BLaER1 (cell line): Measurements from ENCODE around the gene HOXA5.

Source experiments
- H3K27ac ChIP-seq: shearing (Covaris generic); formaldehyde crosslinking; 2 replicates; pipeline ENCODE4 v1.8.1; 2022
- H3K27me3 ChIP-seq: shearing (Covaris generic); formaldehyde crosslinking; 2 replicates; pipeline ENCODE4 v1.8.1; 2022
- H3K36me3 ChIP-seq: shearing (Covaris generic); formaldehyde crosslinking; 2 replicates; pipeline ENCODE4 v1.8.1; 2022
- H3K4me1 ChIP-seq: shearing (Covaris generic); formaldehyde crosslinking; 2 replicates; pipeline ENCODE4 v1.8.1; 2022
- H3K4me2 ChIP-seq: shearing (Covaris generic); formaldehyde crosslinking; 2 replicates; pipeline ENCODE4 v1.8.1; 2022
- H3K4me3 ChIP-seq: shearing (Covaris generic); formaldehyde crosslinking; 2 replicates; pipeline ENCODE4 v1.8.1; 2022
- H3K9ac ChIP-seq: shearing (Covaris generic); formaldehyde crosslinking; 2 replicates; pipeline ENCODE4 v1.8.1; 2022
- H3K9me3 ChIP-seq: shearing (Covaris generic); formaldehyde crosslinking; 2 replicates; pipeline ENCODE4 v1.8.1; 2022
- H4K20me1 ChIP-seq: shearing (Covaris generic); formaldehyde crosslinking; 2 replicates; pipeline ENCODE4 v1.8.1; 2022
- Cebpa-rat ChIP-seq: shearing (Covaris generic); IDR thresholded peaks from 2 replicates; pipeline ENCODE4 v1.8.1; 2022

HOXA5 gene

GRCh38 chr7:27182285-27182841 lies 38.9 kb upstream of the HOXA5 start:
- no peak overlapping the region for H3K4me2 ChIP-seq
- no peak overlapping the region for H3K4me3 ChIP-seq
- H3K36me3 ChIP-seq, result no peaks in the 10 kb centered on the region
- no peak overlapping the region for H3K27ac ChIP-seq
- H3K9ac ChIP-seq, result no peak overlapping the region
- peaks cover 13% of the 10 kb centered on the region; the same call in 1 of the 2 replicates for H3K9me3 ChIP-seq
- H3K4me1 ChIP-seq, result no peaks in the 10 kb centered on the region
- peaks cover 91% of the 10 kb centered on the region for H4K20me1 ChIP-seq
- no peak for TF ChIP-seq Cebpa-rat
- peaks cover 100% of the 10 kb centered on the region for H3K27me3 ChIP-seq

- H3K9ac ChIP-seq, result no peak overlapping the region
- H3K4me2 ChIP-seq, result no peak overlapping the region
- H3K27ac ChIP-seq, result no peak overlapping the region
- peaks cover 13% of the 10 kb centered on the region; the same call in 1 of the 2 replicates for H3K9me3 ChIP-seq
- no peaks in the 10 kb centered on the region for H3K4me1 ChIP-seq
- H3K27me3 ChIP-seq, result peaks cover 100% of the 10 kb centered on the region
- TF ChIP-seq Cebpa-rat, result no peak
- no peaks in the 10 kb centered on the region for H3K36me3 ChIP-seq
- H4K20me1 ChIP-seq, result peaks cover 91% of the 10 kb centered on the region
- no peak overlapping the region for H3K4me3 ChIP-seq
Measured at GRCh38 chr7:27181795-27182275, 38.4 kb upstream of the HOXA5 start.

- H3K4me2 ChIP-seq, result no peak overlapping the region
Measured at GRCh38 chr7:27180431-27181420, 37.2 kb upstream of the HOXA5 start.

GRCh38 chr7:27179503-27180430 lies 36.3 kb upstream of the HOXA5 start:
- no peak overlapping the region for H3K9ac ChIP-seq
- H4K20me1 ChIP-seq, result peaks cover 91% of the 10 kb centered on the region
- peaks cover 15% of the 10 kb centered on the region; the same call in 1 of the 2 replicates for H3K9me3 ChIP-seq
- TF ChIP-seq Cebpa-rat, result no peak
- no peak overlapping the region for H3K4me2 ChIP-seq
- H3K36me3 ChIP-seq, result no peaks in the 10 kb centered on the region
- H3K27me3 ChIP-seq, result peaks cover 100% of the 10 kb centered on the region
- H3K4me3 ChIP-seq, result no peak overlapping the region
- H3K27ac ChIP-seq, result no peak overlapping the region
- no peaks in the 10 kb centered on the region for H3K4me1 ChIP-seq

More at GRCh38 chr7:27180431-27181420, 37.2 kb upstream of the HOXA5 start:
- Histone ChIP-seq H3K27me3 (peaks cover 100% of the 10 kb centered on the region), H3K36me3 (no peaks in the 10 kb centered on the region), H3K9me3 (peaks cover 13% of the 10 kb centered on the region; the same call in 1 of the 2 replicates), H3K4me3 (no peak overlapping the region), H4K20me1 (peaks cover 91% of the 10 kb centered on the region), H3K27ac (no peak overlapping the region), H3K9ac (no peak overlapping the region), H3K4me1 (no peaks in the 10 kb centered on the region)
- TF ChIP-seq Cebpa-rat, result no peak

GRCh38 chr7:27179030-27179429 lies 35.5 kb upstream of the HOXA5 start:
- no peak overlapping the region for H3K4me3 ChIP-seq
- H3K36me3 ChIP-seq, result no peaks in the 10 kb centered on the region
- H3K27ac ChIP-seq, result no peak overlapping the region
- no peak overlapping the region for H3K4me2 ChIP-seq
- no peak for TF ChIP-seq Cebpa-rat
- H3K9me3 ChIP-seq, result peaks cover 23% of the 10 kb centered on the region
- no peak overlapping the region for H3K9ac ChIP-seq
- H3K27me3 ChIP-seq, result peaks cover 100% of the 10 kb centered on the region
- H3K4me1 ChIP-seq, result no peaks in the 10 kb centered on the region
- H4K20me1 ChIP-seq, result peaks cover 91% of the 10 kb centered on the region

GRCh38 chr7:27178366-27178765 lies 34.9 kb upstream of the HOXA5 start:
- H3K27ac ChIP-seq, result no peak overlapping the region
- H3K4me2 ChIP-seq, result no peak overlapping the region
- no peak overlapping the region for H3K4me3 ChIP-seq
- peaks cover 100% of the 10 kb centered on the region for H3K27me3 ChIP-seq
- H3K4me1 ChIP-seq, result no peaks in the 10 kb centered on the region
- no peak overlapping the region for H3K9ac ChIP-seq
- peaks cover 91% of the 10 kb centered on the region for H4K20me1 ChIP-seq
- H3K9me3 ChIP-seq, result peaks cover 29% of the 10 kb centered on the region
- no peak for TF ChIP-seq Cebpa-rat
- H3K36me3 ChIP-seq, result no peaks in the 10 kb centered on the region

GRCh38 chr7:27177795-27178320 lies 34.4 kb upstream of the HOXA5 start:
- Histone ChIP-seq H3K4me2 (no peak overlapping the region), H3K4me3 (no peak overlapping the region), H3K9me3 (peaks cover 34% of the 10 kb centered on the region), H3K36me3 (no peaks in the 10 kb centered on the region), H3K27me3 (peaks cover 100% of the 10 kb centered on the region), H4K20me1 (peaks cover 91% of the 10 kb centered on the region), H3K9ac (no peak overlapping the region), H3K4me1 (no peaks in the 10 kb centered on the region), H3K27ac (no peak overlapping the region)
- no peak for TF ChIP-seq Cebpa-rat

GRCh38 chr7:27176962-27177794 lies 33.7 kb upstream of the HOXA5 start:
- peaks cover 41% of the 10 kb centered on the region for H3K9me3 ChIP-seq
- no peak overlapping the region for H3K27ac ChIP-seq
- H3K4me1 ChIP-seq, result no peaks in the 10 kb centered on the region
- H3K9ac ChIP-seq, result no peak overlapping the region
- TF ChIP-seq Cebpa-rat, result no peak
- no peak overlapping the region for H3K4me3 ChIP-seq
- H3K36me3 ChIP-seq, result no peaks in the 10 kb centered on the region
- H4K20me1 ChIP-seq, result peaks cover 91% of the 10 kb centered on the region
- H3K4me2 ChIP-seq, result no peak overlapping the region
- peaks cover 100% of the 10 kb centered on the region for H3K27me3 ChIP-seq
